GM12891 (cell line): Measurements from ENCODE around the gene ZFPM1.

Experiments
- DNase-seq: peaks from one replicate; pipeline ENCODE4 v3.0.0; 2011; ENCODE audit warnings: low spot score; ENCODE audit not compliant: insufficient read length
- FAIRE-seq: peaks from 2 replicates; lab custom pipeline; 2011; peaks lifted over from hg19 to GRCh38; lab: Jason Lieb, UNC
- PAX5 ChIP-seq: IDR thresholded peaks from 2 replicates; pipeline ENCODE4 v1.6.1; 2011; ENCODE audit warnings: low read length, moderate library complexity, mild to moderate bottlenecking; ENCODE audit not compliant: insufficient read depth, severe bottlenecking
- POLR2A ChIP-seq: IDR thresholded peaks from 2 replicates; pipeline ENCODE4 v1.6.1; 2011; ENCODE audit warnings: low read depth, low read length, control low read depth
- POLR2AphosphoS5 ChIP-seq: IDR thresholded peaks from 2 replicates; pipeline ENCODE4 v1.6.1; 2011; ENCODE audit warnings: low read depth, low read length, control low read depth
- POU2F2 ChIP-seq: IDR thresholded peaks from 2 replicates; pipeline ENCODE4 v1.6.1; 2011; ENCODE audit warnings: low read depth, mild to moderate bottlenecking, control low read depth, low read length, moderate library complexity
- SPI1 ChIP-seq: IDR thresholded peaks from 2 replicates; pipeline ENCODE4 v1.6.1; 2011; ENCODE audit warnings: low read depth, low read length, control low read depth
- TAF1 ChIP-seq: IDR thresholded peaks from 2 replicates; pipeline ENCODE4 v1.6.1; 2011; ENCODE audit warnings: low read depth, low read length, control low read depth

The ZFPM1 gene

GRCh38 chr16:88538366-88539060 lies 85.4 kb downstream of the ZFPM1 start:
- no peak for FAIRE-seq
- DNase-seq: no peak
- TF ChIP-seq SPI1: no peak
- no peak for TF ChIP-seq PAX5
- no peak for TF ChIP-seq TAF1
- TF ChIP-seq POU2F2: no peak
- TF ChIP-seq POLR2A: no peak
- TF ChIP-seq POLR2AphosphoS5: no peak

- TF ChIP-seq POU2F2 (no peak), TAF1 (no peak), POLR2AphosphoS5 (no peak), SPI1 (no peak), POLR2A (no peak), PAX5 (no peak)
Observed at GRCh38 chr16:88539261-88539651, 86.2 kb downstream of the ZFPM1 start.

GRCh38 chr16:88539652-88540345 lies 86.7 kb downstream of the ZFPM1 start:
- TF ChIP-seq POLR2A (no peak), PAX5 (no peak), TAF1 (no peak), POU2F2 (no peak), SPI1 (no peak), POLR2AphosphoS5 (no peak)
- no peak for DNase-seq
- no peak for FAIRE-seq

More at GRCh38 chr16:88539261-88539651, 86.2 kb downstream of the ZFPM1 start:
- DNase-seq (no peak), FAIRE-seq (no peak)

- DNase-seq: no peak
- FAIRE-seq: no peak
- TF ChIP-seq SPI1 (no peak), POLR2AphosphoS5 (no peak), POLR2A (no peak), PAX5 (no peak), TAF1 (no peak), POU2F2 (no peak)
Observed at GRCh38 chr16:88540346-88540977, 87.4 kb downstream of the ZFPM1 start.

GRCh38 chr16:88541831-88542616 lies 88.9 kb downstream of the ZFPM1 start:
- no peak for DNase-seq
- no peak for TF ChIP-seq POU2F2
- no peak for TF ChIP-seq TAF1
- TF ChIP-seq SPI1: no peak
- TF ChIP-seq POLR2AphosphoS5: no peak
- no peak for TF ChIP-seq PAX5
- TF ChIP-seq POLR2A: no peak
- FAIRE-seq: no peak

- DNase-seq: no peak
- no peak for FAIRE-seq
- TF ChIP-seq PAX5: no peak
- no peak for TF ChIP-seq SPI1
- TF ChIP-seq POLR2A: no peak
- TF ChIP-seq POU2F2: no peak
- no peak for TF ChIP-seq TAF1
- no peak for TF ChIP-seq POLR2AphosphoS5
Observed at GRCh38 chr16:88543230-88543813, 90.2 kb downstream of the ZFPM1 start.

- DNase-seq: no peak
- FAIRE-seq: no peak
- no peak for TF ChIP-seq POLR2AphosphoS5
- TF ChIP-seq POU2F2: no peak
- TF ChIP-seq POLR2A: no peak
- no peak for TF ChIP-seq TAF1
- TF ChIP-seq PAX5: no peak
- no peak for TF ChIP-seq SPI1
Observed at GRCh38 chr16:88545781-88546180, 92.7 kb downstream of the ZFPM1 start.

- TF ChIP-seq POU2F2 (no peak), SPI1 (no peak), POLR2AphosphoS5 (no peak), TAF1 (no peak), PAX5 (no peak), POLR2A (no peak)
- DNase-seq (no peak), FAIRE-seq (no peak)
Observed at GRCh38 chr16:88548131-88548874, 95.2 kb downstream of the ZFPM1 start.
